HS-5 (cell line): Measurements from ENCODE around the gene ANKHD1.
"Not testable (repeated sequence)": the region's sequence is repeated elsewhere in the genome, so short reads cannot be mapped to it uniquely, and the experiment has no call there.

Experiments
- DNase-seq: peaks from one replicate; pipeline ENCODE4 v3.0.0-alpha.2; 2012; ENCODE audit warnings: low read depth

The ANKHD1 gene

DNA sequence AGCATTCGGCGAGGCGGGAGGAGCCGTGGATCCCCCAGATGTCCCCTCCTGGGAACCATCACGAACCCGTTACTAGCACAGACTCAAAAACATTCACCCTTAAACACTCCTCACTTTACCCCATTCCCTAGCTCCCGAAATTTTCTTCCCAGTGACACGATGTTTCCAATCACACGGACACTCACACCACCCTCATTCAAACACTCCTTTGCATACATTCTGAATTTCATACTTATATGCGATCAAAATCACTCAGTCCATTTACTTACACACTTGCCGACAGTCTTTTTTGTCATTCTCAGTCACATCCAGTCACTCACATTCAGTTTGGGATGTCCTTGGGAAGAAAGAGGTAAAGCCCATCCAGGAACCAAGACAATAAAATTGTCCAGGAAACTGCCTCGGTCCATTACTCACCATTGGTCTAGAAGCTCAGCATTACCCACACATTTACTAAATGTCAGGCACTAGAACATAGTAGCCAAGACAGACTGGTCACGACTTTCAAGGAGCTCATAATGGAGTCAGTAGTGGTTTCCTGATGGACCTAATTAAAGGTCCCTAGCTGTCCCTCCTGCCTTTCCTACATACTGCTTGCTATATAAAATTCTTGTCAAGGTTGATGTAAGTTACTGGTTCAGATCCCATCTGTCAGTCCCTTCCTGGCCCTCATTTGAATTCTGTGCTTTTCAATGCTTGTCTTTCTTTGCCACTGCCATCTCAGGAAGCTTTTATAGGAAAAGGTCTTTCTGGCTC, 163.6 kb downstream of the ANKHD1 start:
- DNase-seq: no peak

DNA sequence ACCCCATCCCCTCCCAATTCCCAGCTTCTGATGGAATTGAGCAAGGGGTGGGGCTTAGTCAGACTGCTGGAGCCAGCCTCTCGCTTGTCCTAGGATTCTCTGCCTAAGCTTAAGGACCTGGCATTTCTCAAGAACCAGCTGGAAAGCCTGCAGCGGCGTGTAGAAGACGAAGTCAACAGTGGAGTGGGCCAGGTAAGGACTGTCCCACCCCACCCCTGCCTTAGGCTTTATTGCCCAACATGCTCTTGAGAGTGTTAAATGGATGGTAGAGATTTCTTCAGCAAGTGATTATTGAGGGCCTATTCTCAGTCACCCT, 164.1 kb downstream of the ANKHD1 start:
- DNase-seq: no peak

DNA sequence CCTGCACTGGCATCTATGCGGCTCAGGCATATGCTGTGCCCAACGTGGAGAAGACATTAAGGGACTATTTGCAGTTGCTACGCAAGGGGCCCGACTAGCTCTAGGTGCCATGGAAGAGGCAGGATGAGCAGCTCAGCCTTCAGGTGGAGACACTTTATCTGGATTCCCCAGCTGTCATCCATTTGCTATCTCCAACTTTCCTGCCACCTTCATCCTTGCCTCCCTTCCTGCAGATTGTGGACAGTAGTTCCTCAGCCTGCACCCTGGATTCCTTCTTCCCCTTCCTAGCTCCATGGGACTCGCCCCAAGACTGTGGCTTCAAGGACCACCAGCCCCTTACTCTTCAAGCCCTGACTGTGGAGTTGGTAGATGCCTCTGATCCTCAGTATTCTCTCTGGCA, 165.0 kb downstream of the ANKHD1 start:
- no peak for DNase-seq

DNA sequence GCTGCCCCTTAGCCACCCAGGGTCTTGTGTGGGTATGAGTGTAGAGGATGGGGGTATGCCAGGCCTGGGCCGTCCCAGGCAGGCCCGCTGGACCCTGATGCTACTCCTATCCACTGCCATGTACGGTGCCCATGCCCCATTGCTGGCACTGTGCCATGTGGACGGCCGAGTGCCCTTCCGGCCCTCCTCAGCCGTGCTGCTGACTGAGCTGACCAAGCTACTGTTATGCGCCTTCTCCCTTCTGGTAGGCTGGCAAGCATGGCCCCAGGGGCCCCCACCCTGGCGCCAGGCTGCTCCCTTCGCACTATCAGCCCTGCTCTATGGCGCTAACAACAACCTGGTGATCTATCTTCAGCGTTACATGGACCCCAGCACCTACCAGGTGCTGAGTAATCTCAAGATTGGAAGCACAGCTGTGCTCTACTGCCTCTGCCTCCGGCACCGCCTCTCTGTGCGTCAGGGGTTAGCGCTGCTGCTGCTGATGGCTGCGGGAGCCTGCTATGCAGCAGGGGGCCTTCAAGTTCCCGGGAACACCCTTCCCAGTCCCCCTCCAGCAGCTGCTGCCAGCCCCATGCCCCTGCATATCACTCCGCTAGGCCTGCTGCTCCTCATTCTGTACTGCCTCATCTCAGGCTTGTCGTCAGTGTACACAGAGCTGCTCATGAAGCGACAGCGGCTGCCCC, 165.6 kb downstream of the ANKHD1 start:
- DNase-seq: no peak

DNA sequence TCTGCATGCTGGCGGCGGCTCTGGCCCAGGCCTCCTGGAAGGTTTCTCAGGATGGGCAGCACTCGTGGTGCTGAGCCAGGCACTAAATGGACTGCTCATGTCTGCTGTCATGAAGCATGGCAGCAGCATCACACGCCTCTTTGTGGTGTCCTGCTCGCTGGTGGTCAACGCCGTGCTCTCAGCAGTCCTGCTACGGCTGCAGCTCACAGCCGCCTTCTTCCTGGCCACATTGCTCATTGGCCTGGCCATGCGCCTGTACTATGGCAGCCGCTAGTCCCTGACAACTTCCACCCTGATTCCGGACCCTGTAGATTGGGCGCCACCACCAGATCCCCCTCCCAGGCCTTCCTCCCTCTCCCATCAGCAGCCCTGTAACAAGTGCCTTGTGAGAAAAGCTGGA, 166.2 kb downstream of the ANKHD1 start:
- no peak for DNase-seq

DNA sequence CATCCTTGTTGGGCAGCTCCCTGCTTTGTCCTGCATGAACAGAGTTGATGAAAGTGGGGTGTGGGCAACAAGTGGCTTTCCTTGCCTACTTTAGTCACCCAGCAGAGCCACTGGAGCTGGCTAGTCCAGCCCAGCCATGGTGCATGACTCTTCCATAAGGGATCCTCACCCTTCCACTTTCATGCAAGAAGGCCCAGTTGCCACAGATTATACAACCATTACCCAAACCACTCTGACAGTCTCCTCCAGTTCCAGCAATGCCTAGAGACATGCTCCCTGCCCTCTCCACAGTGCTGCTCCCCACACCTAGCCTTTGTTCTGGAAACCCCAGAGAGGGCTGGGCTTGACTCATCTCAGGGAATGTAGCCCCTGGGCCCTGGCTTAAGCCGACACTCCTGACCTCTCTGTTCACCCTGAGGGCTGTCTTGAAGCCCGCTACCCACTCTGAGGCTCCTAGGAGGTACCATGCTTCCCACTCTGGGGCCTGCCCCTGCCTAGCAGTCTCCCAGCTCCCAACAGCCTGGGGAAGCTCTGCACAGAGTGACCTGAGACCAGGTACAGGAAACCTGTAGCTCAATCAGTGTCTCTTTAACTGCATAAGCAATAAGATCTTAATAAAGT, 166.9 kb downstream of the ANKHD1 start:
- no peak for DNase-seq

DNA sequence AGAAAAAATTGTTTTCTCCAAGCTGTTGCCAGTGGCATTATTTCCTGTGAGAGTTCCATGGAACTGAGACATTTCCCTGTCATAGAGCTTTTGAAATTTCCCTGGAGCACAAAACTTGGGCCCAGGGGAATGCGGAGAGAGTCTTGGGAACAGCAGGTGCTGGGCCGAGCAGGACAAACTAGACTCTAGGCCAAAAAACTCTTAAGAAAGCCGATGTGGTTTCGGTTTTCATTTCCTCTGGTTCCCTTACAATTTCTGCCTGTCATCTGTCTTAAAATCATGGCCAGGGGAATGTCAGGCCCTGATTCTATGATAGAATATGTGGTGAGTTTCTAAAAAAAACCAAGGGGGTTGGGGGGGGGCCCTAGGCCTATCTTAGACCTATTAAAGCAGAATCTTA, 167.6 kb downstream of the ANKHD1 start:
- DNase-seq: no peak

DNA sequence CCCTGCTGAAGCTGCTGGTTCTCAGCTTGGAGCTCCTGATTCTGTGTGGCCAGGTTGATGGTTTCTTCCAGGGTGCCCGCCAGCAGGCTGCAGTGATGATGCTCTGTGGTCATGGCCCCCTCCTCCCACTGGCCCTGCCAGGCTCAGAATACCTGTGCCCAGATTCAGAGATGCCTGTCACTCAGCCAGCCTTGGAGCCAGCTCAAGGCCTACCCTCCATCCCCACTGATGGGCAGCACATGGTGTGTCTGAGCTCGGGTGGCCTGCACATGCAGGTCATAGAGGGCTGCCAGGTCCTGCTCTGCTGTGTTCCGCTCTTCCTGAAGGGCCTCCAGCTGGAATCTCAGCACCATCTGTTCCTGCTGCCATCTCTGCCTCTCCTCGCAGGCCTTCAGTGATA, 168.4 kb downstream of the ANKHD1 start:
- no peak for DNase-seq

DNA sequence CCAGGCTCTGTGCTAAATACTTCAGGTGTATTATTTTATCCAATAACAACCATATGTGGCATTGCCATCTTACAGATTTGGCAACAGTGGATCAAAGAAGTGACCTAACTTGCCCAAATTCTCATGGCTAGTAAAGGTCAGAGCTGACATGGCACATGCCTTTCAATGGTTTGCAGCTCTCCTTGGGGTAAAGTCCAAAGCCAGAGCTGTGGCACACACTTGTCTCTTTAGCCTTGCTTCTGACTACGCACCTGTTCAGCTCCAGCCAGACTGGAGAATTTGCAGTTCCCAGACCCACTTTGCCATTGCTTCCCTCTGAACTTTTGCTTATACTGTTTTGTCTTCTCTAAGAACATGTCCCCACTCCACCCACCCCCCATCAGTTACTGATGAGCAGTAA, 168.9 kb downstream of the ANKHD1 start:
- no peak for DNase-seq

DNA sequence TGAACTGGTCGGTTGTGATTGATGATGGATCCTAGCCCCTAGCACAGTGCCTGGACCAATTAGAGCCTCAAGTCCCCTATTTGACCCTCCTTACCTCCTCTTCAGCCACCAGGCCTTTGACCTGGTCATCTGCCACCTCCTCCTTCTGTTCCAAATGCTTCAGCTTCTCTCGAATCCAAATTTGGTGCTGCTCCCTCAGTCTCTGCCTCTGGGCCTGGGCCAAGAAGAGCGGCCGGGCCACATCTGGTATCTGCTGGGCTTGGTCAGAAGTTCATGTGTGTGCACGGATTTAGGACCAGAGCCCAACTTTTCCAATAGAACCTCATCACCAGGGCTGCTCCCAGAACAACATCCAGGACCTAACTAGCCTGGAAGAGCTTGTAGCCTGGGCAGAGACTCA, 169.5 kb downstream of the ANKHD1 start:
- DNase-seq: no peak

DNA sequence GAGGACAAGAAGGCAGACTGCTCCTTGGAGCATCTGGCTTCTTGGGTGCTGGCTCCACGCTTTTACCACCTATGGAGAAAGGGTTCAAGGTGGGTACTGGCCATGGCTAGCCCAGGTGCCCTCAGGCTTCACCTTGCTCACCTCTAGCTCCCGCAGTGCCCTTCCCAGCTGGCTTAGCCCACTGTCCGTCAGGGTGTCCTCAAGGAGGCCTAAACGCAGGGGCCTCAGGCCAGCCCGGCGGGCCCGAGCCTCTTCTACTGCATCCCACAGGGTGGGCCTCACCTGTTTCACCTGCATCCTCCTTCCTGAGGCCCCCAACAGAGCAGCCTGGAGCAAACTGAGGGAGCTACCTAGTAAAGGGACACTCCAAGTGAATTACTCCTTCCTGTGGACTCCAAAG, 172.1 kb downstream of the ANKHD1 start:
- DNase-seq: no peak

DNA sequence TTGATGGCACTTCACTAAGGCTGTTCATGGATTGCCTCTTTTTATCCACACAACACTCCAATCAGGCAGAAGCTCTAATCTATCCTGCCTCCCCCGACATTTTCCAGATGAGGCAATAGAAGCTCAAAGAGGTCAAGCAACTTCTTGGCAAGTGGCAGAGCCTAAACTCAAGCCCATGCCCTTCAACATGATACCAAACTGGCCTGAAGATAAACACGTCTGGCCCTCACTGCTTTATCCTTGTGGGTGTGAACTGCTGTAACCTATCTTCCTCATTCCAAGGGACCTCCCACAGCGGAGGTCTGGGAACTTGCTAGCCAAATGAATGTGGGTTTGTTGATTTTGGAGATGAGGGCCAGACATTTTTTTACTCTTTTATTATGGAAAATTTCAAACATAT, 172.5 kb downstream of the ANKHD1 start:
- DNase-seq: no peak

DNA sequence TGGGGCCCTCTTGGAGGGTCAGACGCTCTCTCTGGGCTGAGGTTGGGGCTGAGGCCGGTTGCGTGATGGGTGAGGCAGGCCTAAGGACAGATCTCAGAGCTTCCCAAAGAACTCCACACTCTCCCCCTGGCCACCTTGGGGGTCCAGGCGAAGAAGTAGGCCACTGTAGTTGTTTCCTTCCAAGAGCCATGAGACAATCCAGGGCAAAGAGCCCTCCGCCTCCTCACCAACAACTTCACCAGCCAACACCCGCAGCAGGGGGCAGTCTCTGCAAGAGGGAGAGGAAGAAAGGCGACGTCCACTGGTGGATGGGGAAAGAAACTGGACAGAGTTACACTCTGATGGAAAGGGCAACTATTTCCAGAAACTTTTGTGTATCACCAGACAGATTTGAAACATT, 173.7 kb downstream of the ANKHD1 start:
- DNase-seq: no peak

DNA sequence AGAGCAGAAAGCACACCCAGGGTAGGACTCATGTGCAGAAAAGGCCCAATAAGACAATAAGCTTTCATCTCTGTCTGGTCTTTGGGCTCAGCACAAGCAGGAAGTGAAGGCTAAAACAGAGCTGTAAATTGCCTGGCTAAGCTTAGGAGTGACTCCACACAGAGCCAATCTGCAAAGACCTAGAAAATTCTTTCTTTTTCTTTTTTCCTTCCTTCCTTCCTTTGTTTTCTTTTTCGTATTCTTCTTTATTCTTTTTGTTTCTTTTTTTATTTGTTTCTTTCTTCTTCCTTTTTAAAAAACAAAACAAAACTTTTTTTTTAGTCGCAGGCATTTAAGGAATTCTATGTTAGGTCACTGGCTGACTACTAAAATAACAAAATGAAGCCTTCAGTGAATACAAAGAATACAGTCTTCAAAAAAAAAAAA, 175.2 kb downstream of the ANKHD1 start:
- DNase-seq: no peak

DNA sequence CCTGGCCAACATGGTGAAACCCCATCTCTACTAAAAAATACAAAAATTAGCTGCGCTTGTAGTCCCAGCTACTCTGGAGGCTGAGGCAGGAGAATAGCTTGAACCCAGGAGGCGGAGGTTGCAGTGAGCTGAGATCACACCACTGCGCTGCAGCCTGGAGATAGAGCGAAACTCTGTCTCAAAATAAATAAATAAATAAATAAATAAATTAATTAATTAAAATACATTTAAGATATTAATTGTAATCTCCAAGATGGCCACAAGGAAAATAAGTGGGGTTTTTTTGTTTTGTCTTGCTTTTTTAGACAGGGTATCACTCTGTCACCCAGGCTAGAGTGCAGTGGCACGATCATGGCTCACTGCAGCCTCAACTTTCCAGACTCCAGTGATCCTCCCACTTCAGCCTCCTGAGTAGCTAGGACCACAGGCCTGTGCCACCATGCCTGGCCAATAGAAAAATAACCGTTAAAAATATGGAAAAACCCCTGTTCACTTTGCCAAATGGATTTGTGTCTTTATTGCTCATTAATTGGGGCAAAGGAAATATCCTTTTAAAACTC, 177.6 kb downstream of the ANKHD1 start:
- not testable (repeated sequence) for DNase-seq

DNA sequence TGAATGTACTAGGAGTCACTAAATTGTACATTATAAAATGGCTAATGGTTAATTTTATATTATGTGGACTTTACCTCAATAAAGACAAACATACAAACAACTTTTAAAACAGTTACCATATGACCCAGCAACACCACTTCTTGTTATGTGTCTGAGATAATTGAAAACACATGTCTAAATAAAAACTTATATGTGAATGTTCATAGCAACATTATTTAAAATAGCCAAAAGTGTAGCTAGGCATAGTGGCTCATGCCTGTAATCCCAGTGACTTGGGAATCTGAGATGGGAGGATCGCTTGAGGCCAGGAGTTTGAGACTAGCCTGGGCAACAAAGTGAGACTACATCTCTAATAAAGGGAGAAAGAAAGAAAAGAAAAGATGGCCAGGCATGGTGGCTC, 185.9 kb downstream of the ANKHD1 start:
- DNase-seq: no peak

DNA sequence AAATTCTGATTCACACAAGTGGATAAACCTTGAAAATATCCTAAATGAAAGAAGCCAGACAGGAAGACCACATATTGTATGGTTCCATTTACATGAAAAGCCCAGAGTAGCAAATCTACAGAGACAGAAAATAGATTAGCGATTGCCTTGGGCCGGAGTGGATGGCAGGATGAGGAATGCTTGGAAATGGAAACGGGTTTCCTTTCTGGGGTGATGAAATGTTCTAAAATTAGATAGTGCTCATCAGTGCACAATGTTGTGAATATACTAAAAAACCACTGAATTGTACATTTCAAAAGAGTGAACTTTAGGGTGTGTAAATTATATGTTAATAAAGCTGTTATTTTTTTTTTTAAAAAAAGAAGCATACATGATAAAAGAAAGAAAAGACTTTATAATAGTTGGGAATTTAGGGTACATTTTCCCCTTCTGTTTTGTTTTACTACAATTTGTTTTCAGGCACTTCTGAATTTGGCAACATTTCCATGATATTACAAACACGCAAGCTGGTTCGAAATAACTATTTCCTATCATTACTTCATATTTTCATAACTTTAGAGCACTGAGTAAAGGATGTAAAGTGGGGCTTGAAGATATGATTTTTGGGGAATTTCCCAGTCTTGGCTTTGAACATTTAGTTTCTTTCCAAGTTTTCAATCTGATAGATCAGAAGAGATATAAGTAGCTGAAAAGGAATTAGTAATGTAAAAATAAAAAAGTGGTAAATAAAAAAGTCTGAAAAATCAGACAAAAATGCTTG, 186.9 kb downstream of the ANKHD1 start:
- DNase-seq: no peak
